ENCODE data around the gene VLDLR.
A peak's percentile ranks its signal among the peaks of the same experiment; 100 is the strongest.

The VLDLR gene

DNA sequence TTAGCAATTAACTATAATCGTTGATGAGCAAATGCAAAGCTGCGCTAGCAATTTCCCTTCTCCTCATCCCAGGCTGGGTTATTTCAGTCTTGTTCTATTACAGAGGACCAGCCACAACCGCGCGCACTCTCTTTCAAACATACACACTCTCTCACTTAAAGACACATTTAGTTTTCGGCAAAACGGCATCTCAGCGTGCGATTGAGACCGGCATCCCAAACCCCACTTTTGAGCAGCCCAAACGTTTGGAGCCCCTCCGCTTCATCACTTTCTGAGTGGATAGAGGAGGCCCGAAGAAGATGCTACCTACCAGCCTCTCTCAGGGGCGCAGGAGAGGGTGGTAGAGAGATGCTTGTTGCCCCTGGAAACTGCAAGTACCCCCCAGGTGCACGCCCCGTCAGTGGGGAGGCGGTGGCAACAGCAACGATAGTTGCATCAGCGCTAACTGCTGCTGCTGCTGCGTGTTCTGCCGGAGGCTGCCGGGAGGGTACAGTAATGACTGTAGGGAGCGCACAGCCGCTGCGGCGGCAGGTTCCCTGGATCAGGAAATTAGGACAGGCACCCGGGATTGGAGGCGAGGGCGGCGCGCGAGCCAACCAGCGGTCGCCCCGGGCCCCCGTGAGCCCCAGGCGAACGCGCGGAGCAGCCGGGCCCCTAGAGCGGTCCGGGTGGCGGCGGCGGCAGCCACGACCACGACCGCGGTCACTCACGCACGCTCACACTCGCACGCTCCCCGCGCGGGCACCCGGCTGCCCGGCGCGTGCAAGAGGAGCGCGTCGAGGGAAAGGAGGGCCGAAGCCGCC is 467 bp upstream of the VLDLR start:
- peak; percentile 83 for DNase-seq (ENCODE audit: low spot score)

GRCh38 chr9:2622461-2623287 is 1.1 kb downstream of the VLDLR start:
- DNase-seq (ENCODE audit: low spot score), result peak; percentile 10

DNA sequence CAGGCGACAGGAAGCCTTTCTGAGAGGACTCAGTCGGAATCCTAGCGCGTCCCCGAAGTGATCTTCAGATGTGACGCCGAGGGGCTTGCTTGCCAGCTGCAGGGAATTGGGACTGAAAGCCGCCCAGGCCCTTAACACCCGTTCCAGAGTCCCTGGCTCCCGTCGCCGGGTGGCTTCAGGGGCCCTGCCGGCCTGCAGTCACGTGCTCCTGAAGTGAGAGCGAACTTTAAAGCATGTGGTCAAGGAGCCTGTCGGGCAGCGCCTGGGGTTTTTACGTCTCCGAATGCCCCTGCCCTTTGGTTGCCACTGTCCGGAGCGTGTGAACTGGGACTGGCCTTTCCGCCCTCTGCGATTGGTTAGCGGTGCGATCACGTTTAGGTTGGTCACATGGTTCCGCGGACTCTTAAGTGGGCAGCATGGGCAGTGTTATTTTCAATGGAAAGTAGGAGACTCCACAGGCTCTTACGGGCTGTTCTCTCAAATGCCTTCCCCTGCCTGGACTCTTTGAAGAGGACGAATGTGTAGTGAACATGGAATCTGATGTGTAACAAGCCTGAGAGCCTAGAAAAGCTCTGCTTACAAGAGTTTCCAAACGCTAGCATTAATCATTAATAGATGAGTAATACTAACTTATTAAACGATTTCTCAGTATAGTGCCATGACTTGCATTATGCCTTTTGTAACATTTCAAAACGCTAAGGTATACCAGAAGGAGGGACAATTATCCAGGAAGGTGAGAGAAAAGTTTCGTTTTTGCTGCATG is 1.9 kb downstream of the VLDLR start:
- DNase-seq (ENCODE audit: low spot score), result peak; percentile 17

- no peak for DNase-seq (ENCODE audit: low spot score)
Measured at GRCh38 chr9:2624051-2624682, 2.6 kb downstream of the VLDLR start.

GRCh38 chr9:2625427-2625826 is 3.8 kb downstream of the VLDLR start:
- no peak for DNase-seq (ENCODE audit: low spot score)

GRCh38 chr9:2628919-2629318 is 7.3 kb downstream of the VLDLR start:
- DNase-seq (ENCODE audit: low spot score), result no peak

DNA sequence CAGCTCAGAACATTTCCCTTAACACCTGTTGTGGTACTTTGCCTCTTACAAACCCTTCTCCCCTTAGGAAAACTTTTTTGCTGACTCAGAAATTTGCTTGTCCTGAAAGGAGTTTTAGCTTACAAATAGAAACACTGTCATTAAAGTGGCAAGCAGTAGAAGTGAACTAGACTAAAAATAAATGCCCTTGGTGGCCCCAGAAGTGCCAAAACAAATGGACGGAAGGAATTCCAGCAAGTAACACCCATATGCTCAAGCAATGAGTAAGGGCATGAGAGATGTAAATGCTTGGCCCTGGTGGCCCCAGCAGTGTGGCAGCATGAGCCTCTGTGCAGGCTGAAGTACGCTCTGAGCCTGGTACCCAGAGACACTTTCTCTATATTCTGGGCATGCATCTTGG is 8.6 kb downstream of the VLDLR start:
- DNase-seq (ENCODE audit: low spot score), result no peak

- no peak for DNase-seq (ENCODE audit: low spot score)
Measured at GRCh38 chr9:2631263-2631662, 9.7 kb downstream of the VLDLR start.

DNA sequence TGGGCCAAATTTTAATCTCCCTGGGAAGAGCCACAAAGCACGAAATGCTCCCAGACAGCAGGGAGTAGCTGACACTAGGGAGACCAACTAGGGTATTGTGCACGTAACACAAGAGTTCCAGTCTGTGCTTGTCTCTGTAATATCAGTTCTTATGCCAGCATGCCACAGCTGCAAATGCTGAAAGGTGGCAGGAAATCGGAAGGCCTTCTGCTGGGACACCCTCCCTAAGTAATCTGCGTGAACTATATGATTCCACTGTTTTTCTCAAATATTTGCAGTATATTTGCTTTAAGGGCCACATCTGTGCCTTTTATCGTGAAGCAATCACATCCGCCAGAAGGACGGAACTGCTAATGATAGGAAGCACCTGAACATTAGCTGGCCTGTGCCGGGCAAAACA is 12.6 kb downstream of the VLDLR start:
- no peak for DNase-seq (ENCODE audit: low spot score)

DNA sequence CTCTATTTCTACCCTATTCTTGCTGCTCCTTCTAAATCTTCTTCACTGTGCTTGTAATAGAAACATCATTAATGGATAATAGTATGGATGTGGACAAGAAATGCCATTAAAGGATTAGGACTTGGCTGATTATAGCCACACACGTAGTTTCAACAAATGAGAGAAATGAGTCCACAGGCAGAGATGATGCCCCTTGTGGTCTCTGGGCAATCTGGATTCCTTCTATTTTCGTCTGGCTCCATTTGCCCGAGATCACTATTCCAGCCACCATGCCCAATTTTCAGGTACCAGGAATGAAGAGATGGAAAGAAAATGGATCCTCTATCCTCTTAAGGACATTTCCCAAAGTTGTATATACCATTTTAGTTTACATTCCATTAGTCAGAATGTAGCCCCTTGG is 13.2 kb downstream of the VLDLR start:
- no peak for DNase-seq (ENCODE audit: low spot score)

- DNase-seq (ENCODE audit: low spot score), result no peak
Measured at GRCh38 chr9:2635922-2636321, 14.3 kb downstream of the VLDLR start.

- no peak for DNase-seq (ENCODE audit: low spot score)
Measured at GRCh38 chr9:2637390-2637789, 15.8 kb downstream of the VLDLR start.

GRCh38 chr9:2638871-2639673 is 17.5 kb downstream of the VLDLR start:
- no peak for DNase-seq (ENCODE audit: low spot score)

- DNase-seq (ENCODE audit: low spot score), result no peak
Measured at GRCh38 chr9:2639786-2640185, 18.2 kb downstream of the VLDLR start.

DNA sequence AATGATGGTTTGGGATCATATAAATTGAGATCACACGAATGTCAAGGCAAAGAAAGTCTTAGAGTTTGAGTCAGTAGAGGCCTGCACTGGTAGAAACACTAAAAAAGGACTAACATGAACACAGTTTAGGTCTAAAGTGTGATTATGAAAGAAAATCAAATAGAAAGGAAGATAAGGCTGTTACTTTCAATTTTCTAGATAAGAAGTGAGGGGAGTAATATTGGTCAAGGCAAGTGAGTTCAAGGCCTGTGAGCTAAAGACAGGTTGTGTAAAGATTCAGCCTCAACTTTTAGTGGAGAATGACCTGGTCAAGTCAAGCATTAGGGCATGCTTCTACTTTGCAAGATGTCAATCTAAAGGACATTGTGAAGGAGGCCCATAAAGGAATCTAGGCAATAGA is 19.0 kb downstream of the VLDLR start:
- no peak for DNase-seq (ENCODE audit: low spot score)

- no peak for DNase-seq (ENCODE audit: low spot score)
Measured at GRCh38 chr9:2641033-2641432, 19.4 kb downstream of the VLDLR start.

- no peak for DNase-seq (ENCODE audit: low spot score)
Measured at GRCh38 chr9:2642068-2642467, 20.5 kb downstream of the VLDLR start.

GRCh38 chr9:2645569-2645968 is 24.0 kb downstream of the VLDLR start:
- no peak for DNase-seq (ENCODE audit: low spot score)

- DNase-seq (ENCODE audit: low spot score), result peak; percentile 89
Measured at GRCh38 chr9:2655411-2655901, 33.9 kb downstream of the VLDLR start.

DNA sequence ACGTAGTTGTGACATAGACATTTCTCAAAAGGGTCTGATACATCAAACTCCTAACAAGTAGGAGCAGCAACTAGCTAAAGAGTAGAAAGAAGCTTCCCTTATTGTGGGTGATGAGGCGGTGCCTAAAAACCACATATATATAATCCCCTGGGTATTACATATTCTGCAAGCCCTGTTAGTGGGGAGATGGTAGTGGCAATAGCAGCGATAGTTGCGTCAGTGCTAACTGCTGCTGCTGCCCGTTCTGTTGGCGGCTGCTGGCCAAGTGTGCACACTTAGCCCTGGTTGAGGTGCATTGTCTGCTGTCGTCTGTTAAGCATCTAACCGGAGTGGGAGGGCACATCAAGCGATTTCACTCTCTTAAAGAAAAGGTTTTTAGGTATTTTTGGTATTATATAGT is 35.8 kb downstream of the VLDLR start:
- DNase-seq (ENCODE audit: low spot score), result no peak

- DNase-seq (ENCODE audit: low spot score), result peak; percentile 19
Measured at GRCh38 chr9:2662496-2662895, 40.9 kb downstream of the VLDLR start.
